IPS-18a (cell line): ENCODE measurements around the gene NT5DC1.
A peak's percentile ranks its signal among the peaks of the same experiment; 100 is the strongest.

Experiments
- H3K27ac ChIP-seq: one replicate; pipeline ENCODE4 v1.5.1; 2013; ENCODE audit warnings: low read length
- H3K27me3 ChIP-seq: one replicate; pipeline ENCODE4 v1.6.1; 2013; ENCODE audit warnings: mild to moderate bottlenecking, low read length; ENCODE audit not compliant: control insufficient read depth, insufficient read depth
- H3K36me3 ChIP-seq: one replicate; pipeline ENCODE4 v1.6.1; 2013; ENCODE audit warnings: low read depth, low read length; ENCODE audit not compliant: control insufficient read depth
- H3K4me1 ChIP-seq: one replicate; pipeline ENCODE4 v1.6.1; 2013; ENCODE audit warnings: low read depth, low read length; ENCODE audit not compliant: control insufficient read depth
- H3K4me3 ChIP-seq: one replicate; pipeline ENCODE4 v1.5.1; 2013; ENCODE audit warnings: low read length
- H3K9ac ChIP-seq: one replicate; pipeline ENCODE4 v1.6.1; 2013; ENCODE audit warnings: mild to moderate bottlenecking, low read length, moderate library complexity
- H3K9me3 ChIP-seq: one replicate; pipeline ENCODE4 v1.6.1; 2013; ENCODE audit warnings: low read depth, low read length; ENCODE audit not compliant: control insufficient read depth

NT5DC1 gene

DNA sequence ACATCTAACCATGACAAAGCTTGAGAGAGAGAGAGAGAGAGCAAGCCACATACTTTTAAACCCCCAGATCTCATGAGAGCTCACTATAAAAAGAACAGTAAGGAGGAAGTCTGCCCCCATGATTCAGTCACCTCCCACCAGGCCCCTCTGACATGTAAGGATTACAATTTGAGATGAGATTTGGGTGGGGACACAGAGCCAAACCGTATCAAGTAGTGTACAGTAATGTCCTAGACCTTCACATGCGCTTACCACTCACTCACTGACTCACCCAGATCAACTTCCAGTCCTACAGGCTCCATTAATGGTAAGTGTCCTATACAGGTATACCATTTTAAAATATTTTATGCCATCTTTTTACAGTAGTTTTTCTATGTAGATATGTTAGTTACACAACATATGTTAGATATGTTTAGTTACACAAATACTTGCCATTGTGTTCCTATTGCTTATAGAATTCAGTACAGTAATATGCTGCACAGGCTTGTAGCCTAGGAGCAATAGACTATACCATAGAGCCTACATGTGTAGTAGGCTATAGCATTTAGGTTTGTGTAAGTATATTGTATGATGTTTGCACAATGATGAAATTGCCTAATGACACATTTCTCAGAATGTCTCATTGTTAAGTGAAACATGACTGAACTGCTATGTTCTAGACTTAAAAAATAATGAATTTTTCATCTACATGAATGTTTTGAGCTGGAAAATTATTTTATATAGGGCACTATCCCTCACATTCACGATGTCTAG is 167.4 kb downstream of the NT5DC1 start:
- Histone ChIP-seq H3K9me3 (no peaks in the 10 kb centered on the region), H3K4me1 (peaks cover 23% of the 10 kb centered on the region), H3K4me3 (no peak overlapping the region), H3K27me3 (no peaks in the 10 kb centered on the region), H3K36me3 (no peaks in the 10 kb centered on the region), H3K9ac (no peak overlapping the region), H3K27ac (no peak overlapping the region)

DNA sequence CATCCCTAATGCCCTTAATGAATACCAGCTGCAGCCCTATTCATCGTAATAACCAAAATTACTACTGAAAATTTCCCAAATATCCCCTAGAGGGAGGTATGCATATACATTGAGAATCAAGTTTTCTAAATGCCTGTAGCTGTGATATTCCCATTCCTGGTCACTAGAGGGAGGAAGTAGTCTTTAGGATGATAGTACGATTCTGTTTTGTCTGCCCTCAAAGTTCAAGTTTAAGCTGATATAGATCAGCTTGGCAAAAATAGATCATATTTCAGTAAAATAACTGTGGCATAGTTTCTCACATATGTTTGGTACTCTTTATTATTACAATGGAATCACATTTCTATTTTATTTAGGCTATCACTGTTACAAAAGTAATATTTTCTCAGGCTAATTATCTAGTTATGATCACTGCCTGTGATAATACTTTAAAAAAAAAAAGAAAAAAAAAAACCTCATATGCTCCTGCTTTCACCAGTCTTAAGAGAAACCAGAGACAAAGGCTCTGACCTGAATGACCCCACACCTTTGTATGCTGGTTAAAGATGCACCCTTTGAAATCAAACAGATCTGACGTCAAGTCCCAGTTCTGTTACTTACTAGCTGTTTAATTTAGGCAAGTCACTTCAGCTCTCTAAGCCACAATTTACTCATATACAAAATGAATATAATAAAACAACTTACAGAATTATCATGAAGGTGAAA is 168.1 kb downstream of the NT5DC1 start:
- H3K4me3 ChIP-seq, result no peak overlapping the region
- H3K9me3 ChIP-seq, result no peaks in the 10 kb centered on the region
- no peaks in the 10 kb centered on the region for H3K36me3 ChIP-seq
- H3K9ac ChIP-seq, result no peak overlapping the region
- no peak overlapping the region for H3K27ac ChIP-seq
- H3K27me3 ChIP-seq, result no peaks in the 10 kb centered on the region
- H3K4me1 ChIP-seq, result peaks cover 24% of the 10 kb centered on the region

DNA sequence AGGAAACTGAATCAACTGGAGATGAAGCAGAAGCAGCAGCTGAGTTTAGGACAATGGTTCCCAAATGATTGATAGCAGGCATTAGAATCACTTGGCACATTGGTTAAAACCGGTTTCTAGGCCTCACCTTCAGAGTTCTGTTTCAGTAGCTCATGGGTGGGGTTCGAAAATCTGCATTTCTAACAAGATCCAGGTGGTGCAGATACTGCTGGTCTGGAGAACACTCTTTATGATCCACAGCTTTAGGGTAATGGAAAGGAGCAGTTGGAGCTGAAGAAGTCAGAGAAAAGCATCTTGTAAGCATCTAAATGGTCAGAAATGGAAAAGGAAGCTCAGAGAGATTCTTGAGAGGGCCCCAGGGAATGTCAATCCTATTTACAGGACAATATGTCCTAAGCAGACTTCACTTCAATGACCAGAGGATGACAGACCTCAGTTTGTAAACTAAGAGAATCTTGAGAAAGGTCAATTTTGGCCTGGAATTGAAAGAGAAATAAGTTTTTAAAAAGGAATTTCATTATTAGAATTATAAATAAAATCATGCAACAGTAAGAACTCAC is 170.6 kb downstream of the NT5DC1 start:
- H3K4me3 ChIP-seq, result peak overlapping the region; percentile 6
- H3K9me3 ChIP-seq, result no peaks in the 10 kb centered on the region
- no peak overlapping the region for H3K9ac ChIP-seq
- no peaks in the 10 kb centered on the region for H3K27me3 ChIP-seq
- H3K27ac ChIP-seq, result no peak overlapping the region
- peaks cover 3% of the 10 kb centered on the region for H3K36me3 ChIP-seq
- peaks cover 26% of the 10 kb centered on the region for H3K4me1 ChIP-seq

GRCh38 chr6:116277124-116277523 is 176.5 kb downstream of the NT5DC1 start:
- peak overlapping the region; percentile 58 for H3K4me3 ChIP-seq
- peak overlapping the region; percentile 24 for H3K9ac ChIP-seq
- H3K4me1 ChIP-seq, result peaks cover 33% of the 10 kb centered on the region
- H3K27me3 ChIP-seq, result no peaks in the 10 kb centered on the region
- H3K27ac ChIP-seq, result no peak overlapping the region
- no peaks in the 10 kb centered on the region for H3K9me3 ChIP-seq
- peaks cover 3% of the 10 kb centered on the region for H3K36me3 ChIP-seq

- no peaks in the 10 kb centered on the region for H3K27me3 ChIP-seq
- peaks cover 23% of the 10 kb centered on the region for H3K4me1 ChIP-seq
- H3K9me3 ChIP-seq, result no peaks in the 10 kb centered on the region
- H3K36me3 ChIP-seq, result peaks cover 3% of the 10 kb centered on the region
- peak overlapping the region; percentile 95 for H3K4me3 ChIP-seq
- peak overlapping the region; percentile 97 for H3K9ac ChIP-seq
- no peak overlapping the region for H3K27ac ChIP-seq
Measured at GRCh38 chr6:116278481-116278829, 177.8 kb downstream of the NT5DC1 start.

- Histone ChIP-seq H3K9me3 (no peaks in the 10 kb centered on the region), H3K27ac (peak overlapping the region; percentile 92), H3K4me3 (peak overlapping the region; percentile 95), H3K36me3 (peaks cover 3% of the 10 kb centered on the region), H3K27me3 (no peaks in the 10 kb centered on the region), H3K4me1 (peaks cover 23% of the 10 kb centered on the region), H3K9ac (peak overlapping the region; percentile 97)
Measured at GRCh38 chr6:116278854-116279231, 178.2 kb downstream of the NT5DC1 start.

DNA sequence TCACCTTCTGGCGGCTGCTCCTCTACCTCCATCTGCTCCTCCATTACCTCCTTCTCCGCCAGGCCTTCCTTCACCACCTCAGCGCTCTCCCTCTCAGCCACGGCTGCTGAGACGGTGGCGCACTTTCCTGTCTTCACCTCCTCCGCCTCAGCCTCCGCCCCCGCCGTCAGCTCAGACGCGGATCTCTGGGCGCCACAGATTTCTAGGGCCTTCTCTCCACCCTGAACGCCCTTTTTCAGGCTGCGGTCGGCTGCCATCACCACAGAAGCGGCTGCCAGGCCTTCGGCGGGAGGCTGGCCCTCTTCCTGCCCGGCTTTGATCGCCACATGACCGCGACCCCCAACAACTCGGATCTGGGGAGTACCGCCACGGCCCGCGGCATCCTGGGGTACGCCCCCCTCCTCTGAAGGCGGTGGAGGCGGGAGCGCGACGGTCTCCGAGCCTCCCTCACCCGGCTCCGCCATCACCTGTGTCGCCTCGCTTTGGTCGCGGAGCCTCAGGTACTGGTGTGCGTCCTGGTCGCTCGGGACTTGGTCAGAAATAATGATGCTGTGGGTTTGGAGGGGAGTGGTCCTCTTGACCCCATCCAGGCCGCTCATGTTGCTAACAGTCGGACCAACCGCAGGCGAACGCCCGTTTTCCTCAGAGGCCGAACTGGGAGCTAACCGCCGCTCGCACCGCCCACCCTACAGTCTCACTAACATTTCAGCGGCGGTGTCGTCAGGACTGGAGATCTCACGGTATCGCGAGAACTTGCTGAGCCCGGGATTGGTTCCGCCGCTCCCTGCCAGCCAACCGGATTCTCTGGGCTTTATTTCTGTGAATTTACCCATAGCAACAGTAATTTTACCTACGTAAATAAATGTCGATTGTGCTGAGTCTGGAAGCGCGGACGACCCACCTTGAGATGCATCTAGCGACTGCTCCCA is 178.8 kb downstream of the NT5DC1 start, which contains the start of gene TSPYL1:
TSPYL1 (minus strand) TSS at position 699 of the 929 bp plus-strand sequence; CDS start at position 599, 100 bp downstream.
- H3K36me3 ChIP-seq, result no peaks in the 10 kb centered on the region
- H3K9ac ChIP-seq, result peak within 1 kb of the TSS; percentile 97
- H3K27me3 ChIP-seq, result no peaks in the 10 kb centered on the region
- peak within 1 kb of the TSS; percentile 95 for H3K4me3 ChIP-seq
- H3K9me3 ChIP-seq, result no peaks in the 10 kb centered on the region
- peaks cover 23% of the 10 kb centered on the region for H3K4me1 ChIP-seq
- peak within 1 kb of the TSS; percentile 97 for H3K27ac ChIP-seq

DNA sequence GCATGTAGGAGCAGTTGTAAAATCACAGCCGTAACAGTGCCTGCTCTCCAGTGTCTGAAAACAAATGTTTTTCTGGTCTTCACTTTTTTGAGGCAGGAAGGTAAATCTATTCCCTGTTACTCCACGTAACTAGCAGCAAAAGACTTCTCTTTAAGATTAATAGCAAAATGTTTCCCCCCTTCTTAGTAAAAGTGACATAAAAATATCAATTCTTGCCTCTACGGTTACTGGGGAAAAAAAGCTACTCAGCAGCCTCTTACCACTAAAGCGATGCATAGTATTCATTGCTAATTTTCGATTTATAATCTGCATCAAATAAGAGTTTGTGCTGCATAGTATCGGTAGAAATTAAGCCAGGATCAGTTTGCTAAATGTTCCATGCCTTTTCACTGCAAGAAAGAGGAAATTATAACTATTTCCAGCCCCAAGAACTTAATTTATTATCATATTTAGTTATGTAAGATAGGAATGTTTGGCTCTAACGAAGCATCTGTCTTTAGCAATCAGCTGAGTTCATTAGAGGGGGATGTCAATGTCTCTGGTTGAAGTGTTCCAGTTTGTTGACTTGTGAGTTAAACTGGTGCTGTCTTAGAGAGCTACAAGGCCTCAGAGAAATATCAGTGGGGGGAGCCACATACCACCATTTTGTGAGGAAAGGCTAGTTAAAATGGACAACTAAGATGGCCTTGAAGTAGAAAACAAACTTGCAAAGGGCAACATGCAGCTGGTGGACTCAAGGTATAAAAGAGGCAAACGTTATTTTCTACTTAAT is 179.7 kb downstream of the NT5DC1 start:
- H3K4me1 ChIP-seq, result peaks cover 23% of the 10 kb centered on the region
- H3K9me3 ChIP-seq, result no peaks in the 10 kb centered on the region
- H3K4me3 ChIP-seq, result peak overlapping the region; percentile 95
- H3K27ac ChIP-seq, result peak overlapping the region; percentile 97
- H3K36me3 ChIP-seq, result no peaks in the 10 kb centered on the region
- H3K27me3 ChIP-seq, result no peaks in the 10 kb centered on the region
- peak overlapping the region; percentile 97 for H3K9ac ChIP-seq

DNA sequence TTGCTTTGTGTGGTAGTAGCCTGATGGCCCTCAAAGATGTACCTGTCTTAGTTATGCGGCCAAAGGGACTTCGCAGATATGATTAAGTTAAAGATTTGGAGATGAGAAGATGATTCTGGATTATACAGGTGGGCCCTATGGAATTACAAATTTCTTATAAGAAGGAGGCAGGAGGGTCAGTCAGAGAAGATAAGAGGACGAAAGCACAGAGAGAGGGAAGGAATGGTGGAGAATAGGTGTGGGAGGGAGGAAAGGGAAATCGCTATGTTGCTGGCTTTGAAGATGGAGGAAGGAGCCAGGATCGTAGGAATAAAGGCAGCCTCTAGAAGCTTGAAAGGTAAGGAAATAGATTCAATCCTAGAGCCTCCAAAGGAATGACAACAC is 180.3 kb downstream of the NT5DC1 start:
- Histone ChIP-seq H3K4me3 (peak overlapping the region; percentile 95), H3K9ac (peak overlapping the region; percentile 97), H3K27ac (no peak overlapping the region), H3K36me3 (no peaks in the 10 kb centered on the region), H3K4me1 (peaks cover 23% of the 10 kb centered on the region), H3K27me3 (no peaks in the 10 kb centered on the region), H3K9me3 (no peaks in the 10 kb centered on the region)

- Histone ChIP-seq H3K9ac (no peak overlapping the region), H3K36me3 (no peaks in the 10 kb centered on the region), H3K4me1 (peaks cover 8% of the 10 kb centered on the region), H3K27me3 (no peaks in the 10 kb centered on the region), H3K4me3 (no peak overlapping the region), H3K9me3 (no peaks in the 10 kb centered on the region), H3K27ac (no peak overlapping the region)
Measured at GRCh38 chr6:116282698-116283097, 182.0 kb downstream of the NT5DC1 start.
